NOMO-1 treated with dmso at 0.1 percent for 144 hours (cell line): Measurements from ENCODE around the gene CNTNAP2.

Source experiments
- DNase-seq: peaks from one replicate; lab custom pipeline; 2025; ENCODE audit not compliant: unreplicated experiment; lab: John Stamatoyannopoulos, UW

Gene CNTNAP2

GRCh38 chr7:146116521-146117222 is at the start of gene CNTNAP2:
TSS of gene CNTNAP2 (plus strand) at chr7:146116801. CDS start at chr7:146116877, 76 bp downstream.
- DNase-seq, result no peak

GRCh38 chr7:146067880-146068279 is 48.7 kb upstream of the CNTNAP2 start:
- no peak for DNase-seq

- no peak for DNase-seq
Observed at GRCh38 chr7:146074195-146074765, 42.3 kb upstream of the CNTNAP2 start.

GRCh38 chr7:146076344-146076743 is 40.3 kb upstream of the CNTNAP2 start:
- no peak for DNase-seq

- DNase-seq, result no peak
Observed at GRCh38 chr7:146084086-146084485, 32.5 kb upstream of the CNTNAP2 start.

GRCh38 chr7:146090023-146090645 is 26.5 kb upstream of the CNTNAP2 start:
- no peak for DNase-seq

GRCh38 chr7:146094356-146094755 is 22.2 kb upstream of the CNTNAP2 start:
- no peak for DNase-seq

GRCh38 chr7:146096994-146097393 is 19.6 kb upstream of the CNTNAP2 start:
- no peak for DNase-seq

GRCh38 chr7:146106319-146106718 is 10.3 kb upstream of the CNTNAP2 start:
- no peak for DNase-seq

- no peak for DNase-seq
Observed at GRCh38 chr7:146112755-146113154, 3.8 kb upstream of the CNTNAP2 start.

GRCh38 chr7:146115548-146115850 is 1.1 kb upstream of the CNTNAP2 start:
- DNase-seq, result no peak

GRCh38 chr7:146115851-146116520 is 615 bp upstream of the CNTNAP2 start:
- DNase-seq, result peak; percentile 13

GRCh38 chr7:146117576-146117975 is 975 bp downstream of the CNTNAP2 start:
- DNase-seq, result no peak

GRCh38 chr7:146119002-146119401 is 2.4 kb downstream of the CNTNAP2 start:
- DNase-seq, result no peak

GRCh38 chr7:146123715-146124114 is 7.1 kb downstream of the CNTNAP2 start:
- no peak for DNase-seq

GRCh38 chr7:146126767-146127509 is 10.3 kb downstream of the CNTNAP2 start:
- no peak for DNase-seq

GRCh38 chr7:146129296-146129695 is 12.7 kb downstream of the CNTNAP2 start:
- no peak for DNase-seq

- no peak for DNase-seq
Observed at GRCh38 chr7:146129997-146130396, 13.4 kb downstream of the CNTNAP2 start.

- no peak for DNase-seq
Observed at GRCh38 chr7:146131701-146132100, 15.1 kb downstream of the CNTNAP2 start.

GRCh38 chr7:146136357-146136875 is 19.8 kb downstream of the CNTNAP2 start:
- DNase-seq, result no peak

- no peak for DNase-seq
Observed at GRCh38 chr7:146138926-146139325, 22.3 kb downstream of the CNTNAP2 start.
